Omental fat pad (tissue), 4 donors: ENCODE data around the gene XKR7. TPM values are rescaled to one million over a fixed set of nuclear protein-coding genes. Genes with fewer than 3 reads are reported as not detected.
"Not testable (repeated sequence)": the region's sequence is repeated elsewhere in the genome, so short reads cannot be mapped to it uniquely, and the experiment has no call there.

Source experiments
- ATAC-seq: fragments of 150-250 bp; one replicate; pipeline ENCODE4 v1.9.1; 2016; ENCODE audit warnings: mild to moderate bottlenecking, moderate library complexity; ENCODE audit not compliant: low FRiP score
- DNase-seq: peaks from one replicate; pipeline ENCODE4 v3.0.0-alpha.2; 2019; ENCODE audit warnings: low spot score
- total RNA-seq, 4 donors: library from RNA; depleted of rRNA; stranded (reverse); fragments of >200 nt; gene quantifications; one replicate each; pipeline ENCODE4 v1.1.0, GENCODE V29; 2016
- TF ChIP-seq, protein P1 (sequence below), 3 donors: fragments of 450-650 bp; IDR thresholded peaks; one replicate each; pipeline ENCODE4 v1.5.1; 2016 to 2017; ENCODE audit warnings: antibody characterized with exemption in 3 of 3, mild to moderate bottlenecking in 3 of 3, moderate library complexity in 2 of 3

Gene XKR7, protein sequence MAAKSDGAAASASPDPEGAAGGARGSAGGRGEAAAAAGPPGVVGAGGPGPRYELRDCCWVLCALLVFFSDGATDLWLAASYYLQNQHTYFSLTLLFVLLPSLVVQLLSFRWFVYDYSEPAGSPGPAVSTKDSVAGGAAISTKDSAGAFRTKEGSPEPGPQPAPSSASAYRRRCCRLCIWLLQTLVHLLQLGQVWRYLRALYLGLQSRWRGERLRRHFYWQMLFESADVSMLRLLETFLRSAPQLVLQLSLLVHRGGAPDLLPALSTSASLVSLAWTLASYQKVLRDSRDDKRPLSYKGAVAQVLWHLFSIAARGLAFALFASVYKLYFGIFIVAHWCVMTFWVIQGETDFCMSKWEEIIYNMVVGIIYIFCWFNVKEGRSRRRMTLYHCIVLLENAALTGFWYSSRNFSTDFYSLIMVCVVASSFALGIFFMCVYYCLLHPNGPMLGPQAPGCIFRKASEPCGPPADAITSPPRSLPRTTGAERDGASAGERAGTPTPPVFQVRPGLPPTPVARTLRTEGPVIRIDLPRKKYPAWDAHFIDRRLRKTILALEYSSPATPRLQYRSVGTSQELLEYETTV
- total RNA-seq = not detected

DNA sequence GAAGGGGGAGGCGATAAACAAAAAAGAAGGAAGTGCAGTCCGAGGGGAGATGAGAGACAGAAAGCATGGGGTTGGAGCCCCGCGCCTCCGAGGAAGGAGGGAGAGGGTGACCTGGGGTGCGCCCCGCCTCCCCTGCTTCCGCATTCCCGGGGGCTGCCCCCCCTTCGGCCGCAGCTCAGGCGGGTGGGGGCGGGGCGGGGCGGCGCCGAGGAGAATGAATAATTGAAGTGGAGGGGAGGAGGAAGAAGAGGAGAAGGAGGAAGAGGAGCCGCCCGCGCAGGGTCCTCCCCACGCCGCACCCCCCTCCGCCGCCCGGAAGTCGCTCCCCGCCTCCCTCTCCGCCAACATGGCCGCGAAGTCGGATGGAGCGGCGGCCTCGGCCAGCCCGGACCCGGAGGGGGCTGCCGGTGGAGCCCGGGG lies at the start of gene XKR7:
Gene XKR7, plus strand, starts transcription at position 322 of the 420 bp plus-strand sequence. Its CDS starts 25 bp downstream, at position 347.
- ATAC-seq = no peak
- DNase-seq = no peak
- TF ChIP-seq, protein P1, sequence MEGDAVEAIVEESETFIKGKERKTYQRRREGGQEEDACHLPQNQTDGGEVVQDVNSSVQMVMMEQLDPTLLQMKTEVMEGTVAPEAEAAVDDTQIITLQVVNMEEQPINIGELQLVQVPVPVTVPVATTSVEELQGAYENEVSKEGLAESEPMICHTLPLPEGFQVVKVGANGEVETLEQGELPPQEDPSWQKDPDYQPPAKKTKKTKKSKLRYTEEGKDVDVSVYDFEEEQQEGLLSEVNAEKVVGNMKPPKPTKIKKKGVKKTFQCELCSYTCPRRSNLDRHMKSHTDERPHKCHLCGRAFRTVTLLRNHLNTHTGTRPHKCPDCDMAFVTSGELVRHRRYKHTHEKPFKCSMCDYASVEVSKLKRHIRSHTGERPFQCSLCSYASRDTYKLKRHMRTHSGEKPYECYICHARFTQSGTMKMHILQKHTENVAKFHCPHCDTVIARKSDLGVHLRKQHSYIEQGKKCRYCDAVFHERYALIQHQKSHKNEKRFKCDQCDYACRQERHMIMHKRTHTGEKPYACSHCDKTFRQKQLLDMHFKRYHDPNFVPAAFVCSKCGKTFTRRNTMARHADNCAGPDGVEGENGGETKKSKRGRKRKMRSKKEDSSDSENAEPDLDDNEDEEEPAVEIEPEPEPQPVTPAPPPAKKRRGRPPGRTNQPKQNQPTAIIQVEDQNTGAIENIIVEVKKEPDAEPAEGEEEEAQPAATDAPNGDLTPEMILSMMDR (IDR thresholded peaks at IDR 0.05) = no peak

DNA sequence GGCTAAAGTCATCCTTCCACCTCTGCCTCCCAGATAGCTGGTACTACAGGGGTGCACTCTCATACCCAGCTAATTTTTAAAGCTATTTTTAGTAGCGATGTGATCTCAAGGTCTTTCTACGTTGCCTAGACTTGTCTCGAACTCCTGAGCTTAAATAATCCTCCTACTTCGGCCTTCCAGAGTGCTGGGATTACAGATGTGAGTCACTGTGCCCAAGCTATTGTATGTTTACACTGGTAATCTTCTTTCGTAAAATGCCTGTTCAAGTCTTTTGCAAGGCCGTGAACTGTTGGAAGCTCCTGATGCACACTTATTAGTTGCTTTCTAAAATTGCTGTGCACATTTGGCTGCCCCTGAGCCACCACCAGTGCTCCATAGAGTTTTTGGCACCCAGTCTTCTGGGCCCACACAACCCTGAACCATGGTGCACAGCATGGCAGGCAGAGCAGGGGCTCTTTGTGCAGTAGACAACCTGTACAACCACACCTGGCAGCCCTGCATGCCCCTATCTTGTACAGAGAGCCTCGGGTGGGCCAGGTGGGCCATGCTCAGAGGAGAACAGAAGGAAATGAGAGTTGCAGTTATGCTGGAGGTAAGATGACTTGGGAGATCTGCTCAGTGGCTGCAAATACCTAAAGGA lies 49.4 kb upstream of the XKR7 start:
- ATAC-seq (no peak), DNase-seq (no peak)
- TF ChIP-seq, protein P1 (IDR thresholded peaks at IDR 0.05) = no peak

DNA sequence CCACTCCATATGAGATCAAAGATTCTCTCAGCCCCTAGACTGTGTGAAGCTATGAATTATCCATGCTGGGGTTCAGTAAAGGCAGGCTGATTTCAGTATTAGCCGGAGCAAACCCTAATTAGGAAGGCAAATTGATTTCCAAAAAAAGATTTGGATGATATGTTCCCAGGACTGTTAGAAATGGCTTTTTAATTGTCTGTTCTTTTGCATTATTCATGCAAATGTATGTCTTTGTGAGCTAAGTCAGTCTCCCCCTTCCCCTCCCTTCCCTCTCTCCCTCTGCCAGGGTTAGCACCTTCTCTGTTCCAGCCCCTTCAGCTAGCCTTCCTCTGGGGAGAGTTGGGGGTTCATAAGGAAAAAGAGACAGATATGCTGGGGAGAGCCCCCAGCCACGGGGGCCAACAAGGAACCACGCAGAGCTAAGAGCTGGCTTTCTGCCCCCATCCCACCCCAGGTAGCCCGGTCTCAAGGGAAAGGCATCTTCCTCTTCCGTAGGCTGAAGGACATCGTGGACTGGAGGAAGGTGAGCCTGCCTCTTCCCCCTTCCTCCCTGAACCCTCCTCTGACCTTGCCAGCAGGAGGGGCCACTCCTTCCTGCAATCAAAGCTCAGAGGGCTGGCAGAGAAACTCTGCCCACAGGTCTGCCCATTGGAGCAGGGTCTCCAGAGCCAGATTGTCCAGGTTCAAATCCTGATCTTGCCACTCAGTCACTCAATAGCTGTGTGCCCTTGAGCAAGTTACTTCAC lies 48.4 kb upstream of the XKR7 start:
- TF ChIP-seq, protein P1 (IDR thresholded peaks at IDR 0.05) = no peak
- no peak for DNase-seq
- no peak for ATAC-seq

DNA sequence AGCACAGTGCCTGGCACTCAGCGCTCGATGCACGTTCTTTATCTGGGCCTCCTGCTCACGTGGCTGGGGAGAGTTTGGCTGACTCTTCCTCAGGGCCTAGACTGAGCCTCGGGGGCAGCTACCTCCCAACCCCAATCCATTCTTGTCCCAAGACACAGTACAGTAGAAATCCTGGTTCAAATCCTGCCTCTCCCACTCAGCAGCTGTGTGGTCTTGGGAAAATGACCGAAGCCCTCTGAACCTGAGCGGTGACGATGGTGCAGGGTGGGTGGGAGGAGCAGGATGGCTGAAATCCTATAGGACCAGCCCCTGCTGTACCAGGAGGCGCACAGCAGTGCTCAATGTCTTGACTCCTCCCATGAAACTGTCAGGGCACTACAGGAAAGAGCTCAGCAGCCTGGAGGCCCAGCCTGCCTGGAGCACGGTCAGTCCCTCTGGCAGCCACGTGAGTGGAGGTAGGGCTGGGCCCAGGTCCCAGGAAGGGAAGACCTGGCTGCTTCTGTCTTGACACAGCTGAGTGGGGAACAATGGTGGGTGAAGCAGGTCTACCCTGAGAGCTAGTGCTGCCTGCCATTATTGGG lies 47.6 kb upstream of the XKR7 start:
- DNase-seq (no peak), ATAC-seq (no peak)
- TF ChIP-seq, protein P1 (IDR thresholded peaks at IDR 0.05) = no peak

DNA sequence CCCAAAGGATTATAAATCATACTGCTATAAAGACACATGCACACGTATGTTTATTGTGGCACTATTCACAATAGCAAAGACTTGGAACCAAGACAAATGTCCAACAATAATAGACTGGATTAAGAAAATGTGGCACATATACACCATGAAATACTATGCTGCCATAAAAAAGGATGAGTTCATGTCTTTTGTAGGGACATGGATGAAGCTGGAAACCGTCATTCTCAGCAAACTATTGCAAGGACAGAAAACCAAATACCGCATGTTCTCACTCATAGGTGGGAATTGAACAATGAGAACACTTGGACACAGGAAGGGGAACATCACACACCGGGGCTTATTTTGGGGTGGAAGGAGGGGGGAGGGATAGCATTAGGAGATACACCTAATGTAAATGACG lies 46.5 kb upstream of the XKR7 start:
- DNase-seq, ATAC-seq: not testable (repeated sequence)

DNA sequence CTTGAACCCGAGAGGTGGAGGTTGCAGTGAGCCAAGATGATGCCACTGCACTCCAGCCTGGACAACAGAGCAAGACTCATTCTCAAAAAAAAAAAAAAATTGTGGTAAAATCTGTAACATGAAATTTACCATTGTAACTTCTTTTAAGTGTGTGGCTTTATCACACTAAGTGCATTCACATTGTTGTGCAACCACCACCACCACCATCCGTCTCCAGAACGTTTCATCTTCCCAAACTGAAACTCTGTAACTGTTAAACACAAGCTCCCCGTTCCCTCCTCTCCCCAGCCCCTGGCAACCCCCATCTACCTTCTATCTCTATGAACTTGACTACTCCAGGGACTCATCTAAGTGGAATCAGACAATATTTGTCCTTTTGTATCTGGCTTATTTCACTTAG lies 45.8 kb upstream of the XKR7 start:
- ATAC-seq = no peak
- DNase-seq = no peak

More for the DNA sequence above, 45.8 kb upstream of the XKR7 start:
- TF ChIP-seq, protein P1 (IDR thresholded peaks at IDR 0.05) = no peak
